Measurements from ENCODE around the gene JAZF1.

GRCh38 chr7:27784399-27785053 lies 396.1 kb downstream of the JAZF1 start:
- TF ChIP-seq EZH2phosphoT487 (IDR thresholded peaks at IDR 0.05; ENCODE audit: insufficient read depth, low read depth) (no peak), EZH2 (IDR thresholded peaks at IDR 0.05; ENCODE audit: insufficient read depth, poor library complexity, severe bottlenecking) (no peak)

All from GM23248 (cell line).